Activated CD8-positive, alpha-beta T cell treated with anti-CD3 and anti-CD28 coated beads, Interleukin-2, amount 10 ng/mL, durations not matched to agents 7 days and 5 days (primary cell): ENCODE results near the gene CORT. TPM values are rescaled to one million over a fixed set of nuclear protein-coding genes. Genes with fewer than 3 reads are reported as not detected.
"Not testable (repeated sequence)": the region's sequence is repeated elsewhere in the genome, so short reads cannot be mapped to it uniquely, and the experiment has no call there.

Experiments
- ATAC-seq: fragments of 150-1000 bp; cut with Tn5 transposase; one replicate; pipeline ENCODE4 v1.10.0; 2021; ENCODE audit warnings: moderate library complexity
- CTCF ChIA-PET: fragments of 350-600 bp; sonication (Branson Sonifier 250); formaldehyde crosslinking; loops from one replicate; lab custom pipeline; 2021; ENCODE audit warnings: antibody characterized with exemption; lab: Charles Lee
- POLR2A ChIA-PET: fragments of 350-600 bp; sonication (Branson Sonifier 250); formaldehyde crosslinking; loops from one replicate; lab custom pipeline; 2021; ENCODE audit warnings: antibody characterized with exemption; lab: Charles Lee
- DNase-seq: peaks from one replicate; pipeline ENCODE4 v3.0.0-alpha.2; 2020
- H3K27ac Mint-ChIP-seq: one replicate; pipeline ENCODE4 v1.8.0; 2021; ENCODE audit warnings: mild to moderate bottlenecking, mixed read lengths
- H3K27me3 Mint-ChIP-seq: one replicate; pipeline ENCODE4 v1.8.0; 2021; ENCODE audit warnings: low read depth, mixed read lengths
- H3K36me3 Mint-ChIP-seq: one replicate; pipeline ENCODE4 v1.8.0; 2021; ENCODE audit warnings: low read depth, mixed read lengths
- H3K4me1 Mint-ChIP-seq: one replicate; pipeline ENCODE4 v1.8.0; 2021; ENCODE audit warnings: low read depth, mixed read lengths
- H3K4me3 Mint-ChIP-seq: one replicate; pipeline ENCODE4 v1.8.0; 2021; ENCODE audit warnings: mild to moderate bottlenecking, mixed read lengths
- H3K9me3 Mint-ChIP-seq: one replicate; pipeline ENCODE4 v1.8.0; 2022; ENCODE audit warnings: mixed read lengths; ENCODE audit not compliant: insufficient read depth
- total RNA-seq, 2 experiments: library from RNA; stranded (reverse); gene quantifications; one replicate each; pipeline ENCODE4 v1.2.3, GENCODE V29; 2021

The CORT gene, protein sequence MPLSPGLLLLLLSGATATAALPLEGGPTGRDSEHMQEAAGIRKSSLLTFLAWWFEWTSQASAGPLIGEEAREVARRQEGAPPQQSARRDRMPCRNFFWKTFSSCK
- under 1 TPM in 1 of 2 experiments, not detected in 1; 0.95 TPM for total RNA-seq

DNA sequence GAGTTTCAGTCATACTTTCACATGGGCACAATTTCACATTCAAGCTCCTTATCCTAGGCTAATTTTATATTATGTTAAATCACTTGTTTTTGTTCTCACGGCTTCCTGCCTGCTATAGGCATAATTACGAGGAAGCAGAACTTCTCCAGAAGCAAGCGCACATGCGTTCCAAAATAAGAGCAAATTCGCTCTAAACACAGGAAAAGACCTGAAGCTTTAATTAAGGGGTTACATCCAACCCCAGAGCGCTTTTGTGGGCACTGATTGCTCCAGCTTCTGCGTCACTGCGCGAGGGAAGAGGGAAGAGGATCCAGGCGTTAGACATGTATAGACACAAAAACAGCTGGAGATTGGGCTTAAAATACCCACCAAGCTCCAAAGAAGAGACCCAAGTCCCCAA, at the start of gene CORT:
Gene CORT, plus strand, starts transcription at position 281 of the 400 bp plus-strand sequence. CDS start 193 bp downstream, outside the sequence.
- H3K27me3 Mint-ChIP-seq, result no peaks in the 10 kb centered on the region
- no peaks in the 10 kb centered on the region for H3K4me1 Mint-ChIP-seq
- ChIA-PET CTCF (interaction anchor here (1.1 to 1.3 kb wide), 2 partner anchors 58 to 241 kb away, joined by 3 to 4 read pairs; no protein-coding TSS in a partner anchor), POLR2A (no interaction called here)
- no peaks in the 10 kb centered on the region for H3K9me3 Mint-ChIP-seq
- ATAC-seq (no peak), DNase-seq (no peak)
- no peak within 1 kb of the TSS for H3K4me3 Mint-ChIP-seq
- no peak within 1 kb of the TSS for H3K27ac Mint-ChIP-seq
- H3K36me3 Mint-ChIP-seq, result peaks cover 7% of the 10 kb centered on the region

DNA sequence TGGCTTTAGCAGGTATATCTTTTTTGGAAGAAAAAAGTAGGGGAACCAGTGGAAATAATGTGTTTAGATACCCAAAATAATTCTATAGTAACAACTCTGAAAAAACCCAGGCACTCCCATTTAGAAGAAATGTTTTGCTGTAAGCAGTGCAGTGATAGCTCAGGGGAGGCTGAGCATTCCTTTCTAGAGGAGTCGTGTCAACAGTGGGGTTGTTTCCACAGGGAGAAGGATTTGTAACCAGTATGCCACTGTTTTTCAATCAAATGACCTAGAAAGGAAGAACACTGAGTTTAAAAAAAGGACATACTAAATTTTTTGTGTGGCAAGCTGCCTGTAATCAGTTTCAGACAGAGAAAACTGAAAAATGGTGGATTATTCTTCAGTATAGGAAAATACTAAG, 48.5 kb upstream of the CORT start:
- ChIA-PET CTCF (interaction anchor here (1.2 to 3.5 kb wide), 5 partner anchors 23 to 451 kb away, joined by 3 to 9 read pairs (median 3); no protein-coding TSS in a partner anchor), POLR2A (no interaction called here)
- Mint-ChIP-seq H3K4me3 (no peak overlapping the region), H3K27ac (no peak overlapping the region), H3K4me1 (peaks cover 33% of the 10 kb centered on the region), H3K36me3 (peaks cover 32% of the 10 kb centered on the region), H3K9me3 (no peaks in the 10 kb centered on the region), H3K27me3 (no peaks in the 10 kb centered on the region)
- no peak for DNase-seq
- ATAC-seq, result no peak

DNA sequence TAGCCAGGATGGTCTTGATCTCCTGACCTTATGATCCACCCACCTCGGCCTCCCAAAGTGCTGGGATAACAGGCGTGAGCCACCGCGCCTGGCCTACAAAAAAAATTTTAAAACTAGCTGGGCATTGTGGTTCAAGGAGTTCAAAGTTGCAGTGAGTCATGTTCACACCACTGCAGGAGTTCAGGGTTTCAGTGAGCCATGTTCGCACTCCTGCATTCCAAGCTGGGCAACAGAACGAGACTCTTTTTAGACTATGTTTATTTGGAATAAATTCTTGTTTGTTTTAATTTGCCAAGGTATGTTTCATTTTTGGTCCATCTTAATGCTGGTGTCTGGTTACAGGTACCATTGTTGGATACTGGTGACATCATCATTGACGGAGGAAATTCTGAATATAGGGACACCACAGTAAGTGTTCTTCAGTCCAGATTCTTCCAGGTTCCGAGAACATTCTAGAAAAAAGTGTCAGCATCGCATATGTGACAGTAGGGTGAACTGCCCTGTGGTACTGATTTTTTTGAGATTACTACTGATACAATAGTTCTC, 47.0 kb upstream of the CORT start:
- Mint-ChIP-seq H3K4me1 (peaks cover 30% of the 10 kb centered on the region), H3K9me3 (no peaks in the 10 kb centered on the region), H3K27me3 (no peaks in the 10 kb centered on the region), H3K4me3 (no peak overlapping the region), H3K27ac (no peak overlapping the region), H3K36me3 (peaks cover 44% of the 10 kb centered on the region)
- POLR2A ChIA-PET, result no interaction called here
- CTCF ChIA-PET, result no interaction called here
- no peak for ATAC-seq
- no peak for DNase-seq

DNA sequence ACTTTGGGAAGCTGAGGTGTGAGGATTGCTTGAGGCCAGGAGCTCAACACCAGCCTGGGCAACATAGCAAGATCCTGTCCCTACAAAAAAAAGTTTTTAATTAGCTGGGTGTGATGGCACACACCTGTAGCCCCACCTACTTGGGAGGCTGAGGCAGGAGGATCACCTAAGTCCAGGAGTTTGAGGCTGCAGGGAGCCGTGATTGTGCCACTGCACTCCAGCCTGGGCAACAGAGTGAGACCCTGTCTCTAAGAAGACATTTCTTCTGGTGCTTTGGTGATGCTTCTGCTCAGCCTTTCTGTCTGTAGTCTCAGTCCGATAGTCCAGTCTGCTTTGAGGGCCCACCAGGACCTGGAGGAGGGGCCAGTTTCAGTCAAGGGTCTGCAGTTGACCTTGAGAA, 42.6 kb upstream of the CORT start:
- Mint-ChIP-seq H3K27me3 (no peaks in the 10 kb centered on the region), H3K9me3 (no peaks in the 10 kb centered on the region), H3K36me3 (peaks cover 56% of the 10 kb centered on the region), H3K27ac (no peak overlapping the region), H3K4me3 (no peak overlapping the region), H3K4me1 (peaks cover 3% of the 10 kb centered on the region)
- no peak for ATAC-seq
- ChIA-PET POLR2A (no interaction called here), CTCF (no interaction called here)
- no peak for DNase-seq

DNA sequence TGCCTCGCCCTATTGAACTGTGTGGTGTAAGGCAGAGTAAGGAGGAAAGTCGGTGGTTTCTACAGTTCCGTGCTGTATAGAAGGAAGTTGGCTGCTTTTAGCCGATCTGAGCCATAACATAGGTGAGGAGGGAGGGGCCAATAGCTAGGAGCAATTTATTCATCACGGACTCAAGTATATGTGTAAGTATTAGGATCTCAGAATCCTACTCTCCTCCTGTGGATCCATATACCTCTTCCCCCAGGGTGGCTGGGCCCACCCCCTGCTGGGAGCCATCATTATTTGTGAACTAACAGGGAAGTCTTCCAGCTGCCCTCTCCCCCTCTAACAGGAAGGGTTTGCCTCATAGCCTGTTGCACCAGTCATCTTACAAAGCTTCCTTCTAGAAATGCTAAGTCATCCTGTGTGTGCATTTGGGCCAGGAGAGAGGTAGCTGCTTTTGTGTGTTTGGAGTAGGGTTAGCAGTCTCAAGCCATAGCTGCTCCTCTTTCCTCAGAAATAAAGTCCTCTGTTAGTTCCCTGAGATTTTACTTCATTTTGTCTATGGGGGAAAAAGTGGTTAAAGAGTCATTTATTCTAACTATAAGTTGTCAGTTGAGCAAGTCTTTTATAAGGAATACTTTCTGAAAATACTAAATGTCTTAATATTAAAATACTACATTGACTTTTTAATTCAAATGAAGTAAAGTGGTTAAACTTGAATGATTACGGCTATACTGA, 34.5 kb upstream of the CORT start:
- Mint-ChIP-seq H3K9me3 (no peaks in the 10 kb centered on the region), H3K4me1 (peaks cover 14% of the 10 kb centered on the region), H3K27ac (peak overlapping the region; percentile 89), H3K36me3 (peaks cover 74% of the 10 kb centered on the region), H3K27me3 (no peaks in the 10 kb centered on the region), H3K4me3 (peak overlapping the region; percentile 44)
- POLR2A ChIA-PET, result interaction anchor here (0.7 kb wide), 1 partner anchor 15 kb away, joined by 3 read pairs; the partner anchor contains the start of gene CENPS
- ATAC-seq (peak; percentile 80), DNase-seq (no peak)
- CTCF ChIA-PET, result interaction anchor here (0.5 to 2.8 kb wide), 5 partner anchors 14 to 464 kb away, joined by 3 to 17 read pairs (median 7); partner anchors contain the start of genes CENPS and KIF1B

DNA sequence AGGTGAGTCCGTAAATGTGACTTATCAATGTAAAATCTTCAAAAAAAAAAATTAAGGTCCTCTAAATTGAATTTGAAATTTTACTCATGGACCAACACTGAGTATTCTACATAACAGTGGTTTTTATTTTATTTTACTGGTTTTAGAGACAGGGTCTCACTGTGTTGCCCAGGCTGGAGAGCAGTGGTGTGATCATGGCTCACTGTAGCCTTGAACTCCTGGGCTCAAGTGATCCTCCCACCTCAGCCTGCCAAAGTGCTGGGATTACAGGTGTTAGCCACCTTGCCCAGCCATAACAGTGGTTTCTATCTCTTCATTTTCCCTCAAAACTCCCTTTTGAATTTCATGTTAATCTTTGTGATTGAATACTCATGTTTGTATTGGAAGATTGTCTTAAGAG, 33.9 kb upstream of the CORT start:
- peaks cover 74% of the 10 kb centered on the region for H3K36me3 Mint-ChIP-seq
- H3K9me3 Mint-ChIP-seq, H3K27me3 Mint-ChIP-seq, DNase-seq, ATAC-seq, H3K4me3 Mint-ChIP-seq, POLR2A ChIA-PET: not testable (repeated sequence)
- peaks cover 14% of the 10 kb centered on the region for H3K4me1 Mint-ChIP-seq
- peak overlapping the region; percentile 22 for H3K27ac Mint-ChIP-seq
- CTCF ChIA-PET, result interaction anchor here (0.8 to 2.8 kb wide), 5 partner anchors 13 to 206 kb away, joined by 3 to 17 read pairs (median 7); partner anchors contain the start of genes CENPS and KIF1B

DNA sequence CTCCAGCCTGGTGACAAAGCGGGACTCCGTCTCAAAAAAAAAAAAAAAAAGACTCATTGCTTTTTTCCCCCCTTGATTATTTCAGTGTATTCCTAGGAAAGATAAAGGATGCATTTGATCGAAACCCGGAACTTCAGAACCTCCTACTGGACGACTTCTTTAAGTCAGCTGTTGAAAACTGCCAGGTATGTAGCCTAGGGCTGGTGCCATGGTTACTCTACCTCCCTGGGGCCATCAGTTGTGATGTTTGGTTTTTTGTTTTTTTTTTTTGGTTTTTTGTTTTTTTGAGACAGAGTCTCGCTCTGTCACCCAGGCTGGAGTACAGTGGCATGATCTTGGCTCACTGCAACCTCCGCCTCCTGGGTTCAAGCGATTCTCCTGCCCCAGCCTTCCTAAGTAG, 31.1 kb upstream of the CORT start:
- ATAC-seq, POLR2A ChIA-PET, H3K9me3 Mint-ChIP-seq, H3K27me3 Mint-ChIP-seq, H3K27ac Mint-ChIP-seq, H3K4me3 Mint-ChIP-seq, DNase-seq: not testable (repeated sequence)
- H3K36me3 Mint-ChIP-seq, result peaks cover 50% of the 10 kb centered on the region
- H3K4me1 Mint-ChIP-seq, result peaks cover 14% of the 10 kb centered on the region
- CTCF ChIA-PET, result interaction anchor here (1.1 kb wide), 1 partner anchor 10 kb away, joined by 3 read pairs; no protein-coding TSS in a partner anchor

DNA sequence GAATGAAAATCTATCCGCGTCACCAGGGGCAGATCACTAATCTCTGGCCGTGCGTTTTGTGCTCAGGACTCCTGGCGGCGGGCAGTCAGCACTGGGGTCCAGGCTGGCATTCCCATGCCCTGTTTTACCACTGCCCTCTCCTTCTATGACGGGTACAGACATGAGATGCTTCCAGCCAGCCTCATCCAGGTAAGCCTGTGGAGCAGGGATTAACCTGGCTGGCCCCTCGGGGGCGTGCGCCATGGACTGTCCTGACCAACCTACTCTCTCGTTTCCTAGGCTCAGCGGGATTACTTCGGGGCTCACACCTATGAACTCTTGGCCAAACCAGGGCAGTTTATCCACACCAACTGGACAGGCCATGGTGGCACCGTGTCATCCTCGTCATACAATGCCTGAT, 30.5 kb upstream of the CORT start:
- DNase-seq (no peak), ATAC-seq (no peak)
- H3K27ac Mint-ChIP-seq, result no peak overlapping the region
- H3K4me1 Mint-ChIP-seq, result peaks cover 13% of the 10 kb centered on the region
- ChIA-PET CTCF (no interaction called here), POLR2A (no interaction called here)
- peaks cover 48% of the 10 kb centered on the region for H3K36me3 Mint-ChIP-seq
- H3K27me3 Mint-ChIP-seq, result no peaks in the 10 kb centered on the region
- H3K4me3 Mint-ChIP-seq, result no peak overlapping the region
- no peaks in the 10 kb centered on the region for H3K9me3 Mint-ChIP-seq

DNA sequence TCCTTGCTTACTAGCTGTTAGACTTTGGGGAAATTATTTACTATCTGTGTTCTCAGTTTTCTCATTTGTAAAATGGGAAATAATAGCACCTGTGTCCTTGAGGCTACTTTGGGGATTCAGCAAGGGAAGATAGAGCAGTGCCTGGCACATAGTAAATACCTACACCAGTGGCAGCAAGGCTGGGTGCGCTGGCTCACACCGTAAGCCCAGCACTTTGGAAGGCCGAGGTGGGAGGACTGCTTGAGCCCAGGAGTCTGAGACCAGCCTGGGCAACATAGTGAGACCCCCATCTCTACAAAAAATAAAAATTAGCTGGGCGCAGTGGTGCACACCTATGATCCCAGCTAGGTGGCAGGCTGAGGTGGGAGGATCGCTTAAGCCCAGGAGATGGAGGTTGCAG, 28.2 kb upstream of the CORT start:
- Mint-ChIP-seq H3K36me3 (peaks cover 33% of the 10 kb centered on the region), H3K4me3 (no peak overlapping the region), H3K4me1 (no peaks in the 10 kb centered on the region), H3K27me3 (no peaks in the 10 kb centered on the region), H3K9me3 (no peaks in the 10 kb centered on the region), H3K27ac (no peak overlapping the region)
- DNase-seq, result no peak
- ATAC-seq, result no peak
- CTCF ChIA-PET, result no interaction called here
- POLR2A ChIA-PET, result no interaction called here

DNA sequence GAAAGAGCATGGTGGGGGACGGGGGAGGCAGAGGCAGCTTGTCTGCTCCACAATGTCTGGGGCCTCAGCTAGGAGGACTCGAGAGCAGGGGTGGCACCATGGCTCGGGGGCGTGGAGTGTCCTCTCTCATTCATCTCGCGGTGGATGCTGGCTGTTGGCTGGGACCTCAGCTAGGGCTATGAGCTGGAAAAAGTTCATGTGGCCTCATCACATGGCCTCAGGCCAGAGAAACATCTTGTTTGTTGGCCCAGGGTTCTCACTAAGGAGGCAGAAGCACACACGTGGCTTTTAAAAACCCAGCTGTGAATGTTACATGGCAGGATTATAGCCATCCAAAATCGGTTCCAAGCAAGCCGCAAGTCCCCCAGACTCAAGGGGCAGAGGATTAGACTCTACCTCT, 25.8 kb upstream of the CORT start:
- ATAC-seq, result no peak
- peaks cover 15% of the 10 kb centered on the region for H3K36me3 Mint-ChIP-seq
- no peaks in the 10 kb centered on the region for H3K27me3 Mint-ChIP-seq
- POLR2A ChIA-PET, result no interaction called here
- no peaks in the 10 kb centered on the region for H3K9me3 Mint-ChIP-seq
- CTCF ChIA-PET, result interaction anchor here (1.1 to 1.5 kb wide), 3 partner anchors 23 to 71 kb away, joined by 3 to 6 read pairs (median 3); no protein-coding TSS in a partner anchor
- H3K27ac Mint-ChIP-seq, result no peak overlapping the region
- no peak for DNase-seq
- no peak overlapping the region for H3K4me3 Mint-ChIP-seq
- H3K4me1 Mint-ChIP-seq, result peaks cover 4% of the 10 kb centered on the region

DNA sequence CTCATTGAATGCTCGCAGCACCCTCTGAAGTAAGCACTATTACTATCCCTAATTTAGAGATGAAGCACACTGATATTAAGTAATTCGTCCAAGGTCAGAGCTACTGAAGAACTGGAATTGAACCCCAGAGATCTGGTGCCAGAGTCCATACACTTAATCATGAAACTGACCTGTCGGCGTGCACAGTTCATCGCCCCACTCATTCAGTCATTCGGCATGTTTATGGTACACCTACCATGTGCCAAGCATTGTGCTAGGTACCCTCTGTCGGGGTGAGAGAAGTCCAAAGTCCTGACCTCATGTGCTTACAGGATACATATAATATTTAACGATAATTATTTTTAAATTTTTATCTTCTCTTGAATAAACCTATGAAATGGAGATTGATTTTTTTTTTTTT, 25.2 kb upstream of the CORT start:
- peaks cover 6% of the 10 kb centered on the region for H3K4me1 Mint-ChIP-seq
- H3K9me3 Mint-ChIP-seq, result no peaks in the 10 kb centered on the region
- H3K27ac Mint-ChIP-seq, result no peak overlapping the region
- ATAC-seq (no peak), DNase-seq (no peak)
- peaks cover 10% of the 10 kb centered on the region for H3K36me3 Mint-ChIP-seq
- ChIA-PET CTCF (interaction anchor here (1.2 to 1.5 kb wide), 2 partner anchors 24 to 43 kb away, joined by 3 read pairs; no protein-coding TSS in a partner anchor), POLR2A (no interaction called here)
- H3K4me3 Mint-ChIP-seq, result no peak overlapping the region
- no peaks in the 10 kb centered on the region for H3K27me3 Mint-ChIP-seq
